Measurements from ENCODE around the gene NOM1.
A peak's percentile ranks its signal among the peaks of the same experiment; 100 is the strongest.

The NOM1 gene

DNA sequence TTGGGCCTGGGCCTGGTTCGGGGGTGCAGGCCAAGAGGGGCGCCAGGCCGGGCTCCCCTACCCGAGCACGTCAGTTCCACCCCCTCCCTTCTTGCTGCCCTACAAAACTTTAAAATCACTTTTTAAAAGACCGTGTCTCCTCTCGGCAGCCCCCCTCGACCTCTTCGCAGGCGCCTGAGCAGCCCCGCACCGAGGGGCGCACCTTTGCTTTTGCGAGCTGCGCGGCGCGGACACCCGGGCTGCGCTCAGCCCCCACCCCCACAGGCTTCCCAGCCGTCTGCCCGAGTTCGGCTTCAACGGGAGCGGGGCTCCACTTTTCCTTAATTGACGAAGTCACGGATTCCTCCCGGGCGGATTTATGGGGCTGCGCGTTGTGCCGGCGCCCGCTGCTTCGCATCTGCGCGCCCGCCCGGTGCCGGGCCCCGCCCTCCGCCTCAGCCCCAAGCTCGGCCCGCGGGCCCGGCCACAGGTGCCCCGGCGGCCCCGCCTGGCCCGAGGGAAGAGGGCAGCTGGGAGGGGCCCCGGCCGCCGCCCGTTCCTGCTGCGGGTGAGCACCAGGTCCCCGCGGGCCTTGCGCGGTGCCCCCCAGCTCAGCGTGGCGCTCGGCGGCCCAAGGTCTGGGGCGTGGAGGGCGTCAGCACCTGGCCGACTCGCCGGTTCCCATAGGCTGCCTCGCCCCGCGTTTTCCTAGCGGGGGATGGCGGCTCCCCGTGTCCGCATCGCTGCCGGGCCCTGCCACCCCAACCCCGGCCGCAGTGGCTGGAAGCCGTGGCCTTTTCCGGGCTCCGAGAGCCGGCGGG lies 71.8 kb downstream of the NOM1 start:
- CTCF ChIA-PET, result interaction anchor here (1.4 kb wide), 1 partner anchor 9 kb away, joined by 3 read pairs; no protein-coding TSS in a partner anchor
- H3K27ac ChIP-seq (ENCODE audit: insufficient read depth in 1 of 2, low read depth in 1 of 2, low read length in 2 of 2, poor library complexity in 1 of 2, severe bottlenecking in 2 of 2), result no peak overlapping the region
- H3K27me3 ChIP-seq (replicated peaks in 2 of 5; ENCODE audit: control insufficient read depth in 4 of 5, insufficient read depth in 5 of 5, low read length in 4 of 5), result peaks cover 21 to 100% (median 52%) of the 10 kb centered on the region in 5 experiments
- peak overlapping the region in 3 of 7 experiments; percentile 11 to 16 (median 16) for H3K4me3 ChIP-seq (ENCODE audit: control insufficient read depth in 1 of 7, extremely low read depth in 1 of 7, insufficient read depth in 4 of 7, low read depth in 2 of 7, low read length in 6 of 7)
- H3K9me3 ChIP-seq (ENCODE audit: control extremely low read depth in 1 of 5, control insufficient read depth in 4 of 5, insufficient read depth in 2 of 5, low read depth in 1 of 5, low read length in 4 of 5), result peaks cover 0 to 4% (median 0%) of the 10 kb centered on the region in 5 experiments
- H3K4me1 ChIP-seq (ENCODE audit: control extremely low read depth in 1 of 4, control insufficient read depth in 4 of 4, insufficient read depth in 4 of 4, low read length in 3 of 4), result peaks cover 0 to 35% (median 13%) of the 10 kb centered on the region in 4 experiments
- no peak for DNase-seq
- WGBS (ENCODE audit: insufficient coverage), result 2% methylated on average over 70 of the region's 84 CpGs
- POLR2A ChIA-PET, result no interaction called here
- H3K36me3 ChIP-seq (ENCODE audit: control insufficient read depth in 4 of 4, insufficient read depth in 4 of 4, low read length in 3 of 4), result no peaks in the 10 kb centered on the region

DNA sequence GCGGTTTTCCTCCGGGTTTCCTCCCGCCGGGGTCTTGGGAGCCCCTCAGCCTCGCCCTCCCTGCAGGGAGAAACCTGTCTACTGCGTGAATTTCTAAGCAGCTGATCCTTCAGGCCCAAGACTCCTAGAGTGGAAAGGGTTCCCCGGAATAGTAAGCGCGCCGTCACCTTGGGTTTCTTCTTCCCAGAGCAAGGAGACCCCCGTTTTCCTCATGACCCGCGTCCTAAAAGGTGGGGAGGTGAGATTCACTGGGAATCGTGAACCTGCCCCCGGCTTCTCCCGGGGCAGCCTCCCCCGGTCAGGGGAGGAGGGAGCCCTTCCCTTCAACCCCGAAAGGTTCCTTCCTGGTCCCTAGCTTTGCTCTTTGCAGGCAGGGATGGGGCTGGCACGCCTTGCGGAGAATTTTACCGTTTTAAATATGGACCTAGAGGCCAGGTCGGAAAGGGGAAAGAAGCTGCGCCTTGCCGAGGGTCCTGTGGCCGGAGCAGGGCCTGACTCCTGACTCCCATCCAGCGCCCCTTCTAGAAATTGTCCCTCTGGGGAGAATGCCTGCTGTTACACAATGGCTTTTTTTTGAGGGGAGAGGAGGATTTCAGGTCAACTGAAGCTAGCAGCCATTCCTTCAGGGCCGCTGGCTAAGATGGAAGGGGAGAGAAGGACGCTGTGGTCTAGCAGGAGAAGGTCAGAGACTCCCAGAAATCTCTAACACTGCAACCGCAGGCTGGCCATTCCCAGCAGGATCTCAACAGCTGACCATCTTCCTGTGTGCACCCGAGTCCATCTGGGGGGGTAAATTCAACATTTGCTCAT lies 72.6 kb downstream of the NOM1 start:
- WGBS (ENCODE audit: insufficient coverage), result under 1% methylated on average over 16 of the region's 30 CpGs
- no peak for DNase-seq
- no peaks in the 10 kb centered on the region for H3K36me3 ChIP-seq (ENCODE audit: control insufficient read depth in 4 of 4, insufficient read depth in 4 of 4, low read length in 3 of 4)
- no peak overlapping the region for H3K27ac ChIP-seq (ENCODE audit: insufficient read depth in 1 of 2, low read depth in 1 of 2, low read length in 2 of 2, poor library complexity in 1 of 2, severe bottlenecking in 2 of 2)
- H3K4me1 ChIP-seq (ENCODE audit: control extremely low read depth in 1 of 4, control insufficient read depth in 4 of 4, insufficient read depth in 4 of 4, low read length in 3 of 4), result peaks cover 0 to 29% (median 13%) of the 10 kb centered on the region in 4 experiments
- H3K9me3 ChIP-seq (ENCODE audit: control extremely low read depth in 1 of 5, control insufficient read depth in 4 of 5, insufficient read depth in 2 of 5, low read depth in 1 of 5, low read length in 4 of 5), result peaks cover 0 to 4% (median 0%) of the 10 kb centered on the region in 5 experiments
- ChIA-PET POLR2A (no interaction called here), CTCF (interaction anchor here (1.4 kb wide), 1 partner anchor 8 kb away, joined by 3 read pairs; no protein-coding TSS in a partner anchor)
- peaks cover 25 to 100% (median 48%) of the 10 kb centered on the region in 5 experiments for H3K27me3 ChIP-seq (replicated peaks in 2 of 5; ENCODE audit: control insufficient read depth in 4 of 5, insufficient read depth in 5 of 5, low read length in 4 of 5)
- peak overlapping the region in 1 of 7 experiments; percentile 11 for H3K4me3 ChIP-seq (ENCODE audit: control insufficient read depth in 1 of 7, extremely low read depth in 1 of 7, insufficient read depth in 4 of 7, low read depth in 2 of 7, low read length in 6 of 7)
